22Rv1 (cell line): ENCODE measurements around the gene DOCK11.

ENCODE experiments used
- CTCF ChIP-seq: fragments of 450-650 bp; IDR thresholded peaks from 2 replicates; pipeline ENCODE4 v1.5.1; 2017; ENCODE audit warnings: mild to moderate bottlenecking
- ZFX ChIP-seq: fragments of 450-650 bp; IDR thresholded peaks from 2 replicates; pipeline ENCODE4 v1.6.1; 2017; ENCODE audit warnings: antibody characterized with exemption, borderline replicate concordance

GRCh38 chrX:118499295-118499694, 3.7 kb downstream of the DOCK11 start:
- no peak for TF ChIP-seq CTCF
- no peak for TF ChIP-seq ZFX
